ENCODE data around the gene RTF2. TPM values are rescaled to one million over a fixed set of nuclear protein-coding genes. Genes with fewer than 3 reads are reported as not detected.

Gene RTF2
- total and polyA plus RNA-seq, 2 experiments from 2014 or later, result 28.2 to 53.7 TPM

- TF ChIP-seq CREB1 (CRISPR knock-in tag; IDR thresholded peaks at IDR 0.05; ENCODE audit: low read depth) (no peak), POLR2AphosphoS5 (IDR thresholded peaks at IDR 0.05; ENCODE audit: low read depth) (no peak), ZNF331 (CRISPR knock-in tag; IDR thresholded peaks at IDR 0.05; ENCODE audit: low read depth) (no peak), REST (IDR thresholded peaks at IDR 0.05; ENCODE audit: unreplicated experiment) (no peak), EZH2 (IDR thresholded peaks at IDR 0.05; ENCODE audit: low read depth, unreplicated experiment) (no peak), JUNB (IDR thresholded peaks at IDR 0.05; ENCODE audit: unreplicated experiment) (no peak), CTCF (conservative IDR thresholded peaks at IDR 0.05; ENCODE audit: low read depth in 2 of 2) (no peak), STAT1 (IDR thresholded peaks at IDR 0.05; ENCODE audit: unreplicated experiment) (no peak)
- TF ChIP-seq, protein P1, sequence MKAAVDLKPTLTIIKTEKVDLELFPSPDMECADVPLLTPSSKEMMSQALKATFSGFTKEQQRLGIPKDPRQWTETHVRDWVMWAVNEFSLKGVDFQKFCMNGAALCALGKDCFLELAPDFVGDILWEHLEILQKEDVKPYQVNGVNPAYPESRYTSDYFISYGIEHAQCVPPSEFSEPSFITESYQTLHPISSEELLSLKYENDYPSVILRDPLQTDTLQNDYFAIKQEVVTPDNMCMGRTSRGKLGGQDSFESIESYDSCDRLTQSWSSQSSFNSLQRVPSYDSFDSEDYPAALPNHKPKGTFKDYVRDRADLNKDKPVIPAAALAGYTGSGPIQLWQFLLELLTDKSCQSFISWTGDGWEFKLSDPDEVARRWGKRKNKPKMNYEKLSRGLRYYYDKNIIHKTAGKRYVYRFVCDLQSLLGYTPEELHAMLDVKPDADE (IDR thresholded peaks at IDR 0.05), result no peak
Measured at GRCh38 chr20:56519551-56519950, 51.1 kb downstream of the RTF2 start (continued).

DNA sequence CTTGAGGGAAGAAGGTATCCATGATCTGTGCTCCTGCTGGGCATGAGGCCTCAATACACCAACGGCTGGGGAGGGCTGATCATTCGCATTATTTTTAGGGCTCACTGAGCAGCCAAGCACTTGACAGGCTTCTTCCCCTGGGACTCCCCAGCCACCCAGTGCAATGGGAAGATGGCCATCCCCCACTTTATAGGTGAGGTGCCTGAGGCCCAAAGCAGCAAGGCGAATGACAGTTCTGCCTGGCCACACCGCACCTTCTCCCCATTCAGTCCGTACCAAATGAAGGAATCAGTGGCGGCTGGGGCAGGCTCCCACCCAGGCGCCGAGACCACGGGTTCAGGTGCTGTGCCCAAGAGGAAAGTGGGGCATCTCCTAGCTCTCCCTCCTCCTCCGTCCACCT is 51.8 kb downstream of the RTF2 start:
- Mint-ChIP-seq H3K36me3 (ENCODE audit: low read depth) (peaks cover 56% of the 10 kb centered on the region), H3K27me3 (ENCODE audit: insufficient read depth, low read depth, poor library complexity) (peaks cover 5% of the 10 kb centered on the region), H3K9me3 (peaks cover 40% of the 10 kb centered on the region), H3K4me1 (no peaks in the 10 kb centered on the region), H3K4me3 (no peak overlapping the region), H3K27ac (no peak overlapping the region)
- Histone ChIP-seq H3K4me1 (ENCODE audit: insufficient read depth) (no peaks in the 10 kb centered on the region), H3K4me3 (no peak overlapping the region), H3K79me2 (replicated peaks; ENCODE audit: insufficient read depth) (no peaks in the 10 kb centered on the region), H3K36me3 (ENCODE audit: insufficient read depth) (peaks cover 15% of the 10 kb centered on the region), H2AFZ (no peak overlapping the region), H3K9me2 (ENCODE audit: insufficient read depth) (no peaks in the 10 kb centered on the region), H3K27ac (ENCODE audit: low read depth) (no peak overlapping the region), H3K27me3 (ENCODE audit: insufficient read depth) (no peaks in the 10 kb centered on the region), H4K20me1 (replicated peaks; ENCODE audit: insufficient read depth) (no peaks in the 10 kb centered on the region), H3F3A (replicated peaks; ENCODE audit: low read depth) (no peaks in the 10 kb centered on the region), H3K4me2 (no peak overlapping the region)
- ATAC-seq, result no peak
- no peak for DNase-seq (ENCODE audit: low spot score)
- TF ChIP-seq NANOG (IDR thresholded peaks at IDR 0.05; ENCODE audit: borderline replicate concordance) (no peak), EZH2phosphoT487 (IDR thresholded peaks at IDR 0.05; ENCODE audit: unreplicated experiment) (no peak), REST (IDR thresholded peaks at IDR 0.05; ENCODE audit: unreplicated experiment) (no peak), CREB1 (CRISPR knock-in tag; IDR thresholded peaks at IDR 0.05; ENCODE audit: low read depth) (no peak), STAT1 (IDR thresholded peaks at IDR 0.05; ENCODE audit: unreplicated experiment) (no peak), EZH2 (IDR thresholded peaks at IDR 0.05; ENCODE audit: low read depth, unreplicated experiment) (no peak), POLR2AphosphoS5 (IDR thresholded peaks at IDR 0.05; ENCODE audit: low read depth) (no peak)
